WTC11 (cell line): Measurements from ENCODE around the gene GLT1D1. TPM values are rescaled to one million over a fixed set of nuclear protein-coding genes. Genes with fewer than 3 reads are reported as not detected.

Experiments used
- ATAC-seq: fragments of 200-7000 bp; cut with Tn5 transposase; 2 replicates; pipeline ENCODE4 v1.10.0; 2021; ENCODE audit warnings: mild to moderate bottlenecking, moderate library complexity
- CTCF ChIA-PET: fragments of 300-600 bp; sonication (Branson Sonifier 250); formaldehyde crosslinking; loops from one replicate; lab custom pipeline; 2021; ENCODE audit warnings: antibody characterized with exemption; lab: Charles Lee
- POLR2A ChIA-PET: fragments of 350-600 bp; sonication (Branson Sonifier 250); formaldehyde crosslinking; loops from one replicate; lab custom pipeline; 2021; ENCODE audit warnings: antibody characterized with exemption; lab: Charles Lee
- DNase-seq: peaks from one replicate; pipeline ENCODE4 v3.0.0; 2021; ENCODE audit warnings: low spot score
- H3K27ac Mint-ChIP-seq: 2 replicates; pipeline ENCODE4 v1.8.0; 2021; ENCODE audit warnings: mixed read lengths
- H3K27me3 Mint-ChIP-seq: 2 replicates; pipeline ENCODE4 v1.8.0; 2021; ENCODE audit warnings: low read depth, mild to moderate bottlenecking, moderate library complexity, mixed read lengths
- H3K36me3 Mint-ChIP-seq: 2 replicates; pipeline ENCODE4 v1.8.0; 2021; ENCODE audit warnings: mixed read lengths
- H3K4me1 Mint-ChIP-seq: 2 replicates; pipeline ENCODE4 v1.8.0; 2022; ENCODE audit warnings: mixed read lengths
- H3K4me3 Mint-ChIP-seq: 2 replicates; pipeline ENCODE4 v1.8.0; 2021; ENCODE audit warnings: mild to moderate bottlenecking, moderate library complexity, mixed read lengths
- H3K9me3 Mint-ChIP-seq: 2 replicates; pipeline ENCODE4 v1.8.0; 2021; ENCODE audit warnings: mixed read lengths
- ATF1 ChIP-seq: sonication (generic); formaldehyde crosslinking; IDR thresholded peaks from 2 replicates; pipeline ENCODE4 v1.8.1; 2023; ENCODE audit warnings: mild to moderate bottlenecking, moderate library complexity, missing genetic modification reagents
- CBFB ChIP-seq: sonication (generic); formaldehyde crosslinking; IDR thresholded peaks from 2 replicates; pipeline ENCODE4 v1.8.1; 2022; ENCODE audit warnings: mild to moderate bottlenecking, low read depth, missing genetic modification reagents
- CTCF ChIP-seq: fragments of 200-600 bp; IDR thresholded peaks from 2 replicates; pipeline ENCODE4 v1.8.0; 2022; ENCODE audit warnings: antibody characterized with exemption
- EMX1 ChIP-seq: fragments of 250-450 bp; sonication (Bioruptor Pico); IDR thresholded peaks from 2 replicates; pipeline ENCODE4 v1.8.0; 2021; ENCODE audit warnings: mild to moderate bottlenecking
- MXD4 ChIP-seq: fragments of 250-450 bp; sonication (Bioruptor Pico); IDR thresholded peaks from 2 replicates; pipeline ENCODE4 v1.8.0; 2021; ENCODE audit warnings: mild to moderate bottlenecking, moderate library complexity, borderline replicate concordance
- NFYB ChIP-seq: sonication (generic); formaldehyde crosslinking; conservative IDR thresholded peaks from 2 replicates; pipeline ENCODE4 v1.8.0; 2022; ENCODE audit warnings: low read depth, missing genetic modification reagents
- NR3C1 ChIP-seq: sonication (generic); formaldehyde crosslinking; conservative IDR thresholded peaks from 2 replicates; pipeline ENCODE4 v1.8.1; 2023; ENCODE audit warnings: low read depth, mild to moderate bottlenecking, missing genetic modification reagents
- PRRX2 ChIP-seq: fragments of 250-450 bp; sonication (Bioruptor Pico); IDR thresholded peaks from 2 replicates; pipeline ENCODE4 v1.8.0; 2021; ENCODE audit warnings: mild to moderate bottlenecking
- USF1 ChIP-seq: sonication (generic); formaldehyde crosslinking; IDR thresholded peaks from 2 replicates; pipeline ENCODE4 v1.8.0; 2022; ENCODE audit warnings: mild to moderate bottlenecking, missing genetic modification reagents
- ZNF121 ChIP-seq: sonication (generic); formaldehyde crosslinking; IDR thresholded peaks from 2 replicates; pipeline ENCODE4 v1.8.0; 2023; ENCODE audit warnings: missing genetic modification reagents
- ZNF219 ChIP-seq: sonication (generic); formaldehyde crosslinking; IDR thresholded peaks from 2 replicates; pipeline ENCODE4 v1.8.0; 2023; ENCODE audit warnings: missing genetic modification reagents, mild to moderate bottlenecking, borderline replicate concordance
- ZNF396 ChIP-seq: fragments of 250-450 bp; sonication (Bioruptor Pico); IDR thresholded peaks from 2 replicates; pipeline ENCODE4 v1.8.0; 2021; ENCODE audit warnings: mild to moderate bottlenecking, moderate library complexity, borderline replicate concordance
- ZNF671 ChIP-seq: fragments of 250-450 bp; sonication (Bioruptor Pico); IDR thresholded peaks from 2 replicates; pipeline ENCODE4 v1.8.0; 2021; ENCODE audit warnings: mild to moderate bottlenecking
- total RNA-seq: library from RNA; stranded (reverse); gene quantifications from 3 replicates; pipeline ENCODE4 v1.2.3, GENCODE V29; 2021
- TF ChIP-seq, protein P1 (sequence below): sonication (generic); formaldehyde crosslinking; conservative IDR thresholded peaks from 2 replicates; pipeline ENCODE4 v1.8.1; 2023; ENCODE audit warnings: mild to moderate bottlenecking, low read depth, missing genetic modification reagents, moderate library complexity
- TF ChIP-seq, protein P2 (sequence below): fragments of 250-450 bp; sonication (Bioruptor Pico); IDR thresholded peaks from 2 replicates; pipeline ENCODE4 v1.9.0; 2021; ENCODE audit warnings: moderate library complexity, mild to moderate bottlenecking, inconsistent platforms, borderline replicate concordance
- TF ChIP-seq, protein P3 (sequence below): fragments of 250-450 bp; sonication (Bioruptor Pico); IDR thresholded peaks from 2 replicates; pipeline ENCODE4 v1.9.0; 2021; ENCODE audit warnings: mild to moderate bottlenecking

Gene GLT1D1
- total RNA-seq, 1 experiment from 2014 or later: 1.5 TPM

GRCh38 chr12:129025055-129025454 is 171.8 kb downstream of the GLT1D1 start:
- ChIA-PET CTCF (no interaction called here), POLR2A (no interaction called here)
- H3K4me3 Mint-ChIP-seq: no peak overlapping the region
- no peak overlapping the region for H3K27ac Mint-ChIP-seq
- TF ChIP-seq, protein P1, sequence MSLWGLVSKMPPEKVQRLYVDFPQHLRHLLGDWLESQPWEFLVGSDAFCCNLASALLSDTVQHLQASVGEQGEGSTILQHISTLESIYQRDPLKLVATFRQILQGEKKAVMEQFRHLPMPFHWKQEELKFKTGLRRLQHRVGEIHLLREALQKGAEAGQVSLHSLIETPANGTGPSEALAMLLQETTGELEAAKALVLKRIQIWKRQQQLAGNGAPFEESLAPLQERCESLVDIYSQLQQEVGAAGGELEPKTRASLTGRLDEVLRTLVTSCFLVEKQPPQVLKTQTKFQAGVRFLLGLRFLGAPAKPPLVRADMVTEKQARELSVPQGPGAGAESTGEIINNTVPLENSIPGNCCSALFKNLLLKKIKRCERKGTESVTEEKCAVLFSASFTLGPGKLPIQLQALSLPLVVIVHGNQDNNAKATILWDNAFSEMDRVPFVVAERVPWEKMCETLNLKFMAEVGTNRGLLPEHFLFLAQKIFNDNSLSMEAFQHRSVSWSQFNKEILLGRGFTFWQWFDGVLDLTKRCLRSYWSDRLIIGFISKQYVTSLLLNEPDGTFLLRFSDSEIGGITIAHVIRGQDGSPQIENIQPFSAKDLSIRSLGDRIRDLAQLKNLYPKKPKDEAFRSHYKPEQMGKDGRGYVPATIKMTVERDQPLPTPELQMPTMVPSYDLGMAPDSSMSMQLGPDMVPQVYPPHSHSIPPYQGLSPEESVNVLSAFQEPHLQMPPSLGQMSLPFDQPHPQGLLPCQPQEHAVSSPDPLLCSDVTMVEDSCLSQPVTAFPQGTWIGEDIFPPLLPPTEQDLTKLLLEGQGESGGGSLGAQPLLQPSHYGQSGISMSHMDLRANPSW: no peak
- no peak for TF ChIP-seq ZNF396 (CRISPR knock-in tag)
- TF ChIP-seq ZNF219 (CRISPR knock-in tag): no peak
- TF ChIP-seq CBFB (CRISPR knock-in tag): no peak
- TF ChIP-seq PRRX2: no peak
- no peak for TF ChIP-seq ATF1 (CRISPR knock-in tag)
- TF ChIP-seq, protein P2, sequence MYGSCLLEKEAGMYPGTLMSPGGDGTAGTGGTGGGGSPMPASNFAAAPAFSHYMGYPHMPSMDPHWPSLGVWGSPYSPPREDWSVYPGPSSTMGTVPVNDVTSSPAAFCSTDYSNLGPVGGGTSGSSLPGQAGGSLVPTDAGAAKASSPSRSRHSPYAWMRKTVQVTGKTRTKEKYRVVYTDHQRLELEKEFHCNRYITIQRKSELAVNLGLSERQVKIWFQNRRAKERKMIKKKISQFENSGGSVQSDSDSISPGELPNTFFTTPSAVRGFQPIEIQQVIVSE (CRISPR knock-in tag): no peak
- TF ChIP-seq EMX1 (CRISPR knock-in tag): no peak
- no peak for TF ChIP-seq NR3C1
- TF ChIP-seq, protein P3, sequence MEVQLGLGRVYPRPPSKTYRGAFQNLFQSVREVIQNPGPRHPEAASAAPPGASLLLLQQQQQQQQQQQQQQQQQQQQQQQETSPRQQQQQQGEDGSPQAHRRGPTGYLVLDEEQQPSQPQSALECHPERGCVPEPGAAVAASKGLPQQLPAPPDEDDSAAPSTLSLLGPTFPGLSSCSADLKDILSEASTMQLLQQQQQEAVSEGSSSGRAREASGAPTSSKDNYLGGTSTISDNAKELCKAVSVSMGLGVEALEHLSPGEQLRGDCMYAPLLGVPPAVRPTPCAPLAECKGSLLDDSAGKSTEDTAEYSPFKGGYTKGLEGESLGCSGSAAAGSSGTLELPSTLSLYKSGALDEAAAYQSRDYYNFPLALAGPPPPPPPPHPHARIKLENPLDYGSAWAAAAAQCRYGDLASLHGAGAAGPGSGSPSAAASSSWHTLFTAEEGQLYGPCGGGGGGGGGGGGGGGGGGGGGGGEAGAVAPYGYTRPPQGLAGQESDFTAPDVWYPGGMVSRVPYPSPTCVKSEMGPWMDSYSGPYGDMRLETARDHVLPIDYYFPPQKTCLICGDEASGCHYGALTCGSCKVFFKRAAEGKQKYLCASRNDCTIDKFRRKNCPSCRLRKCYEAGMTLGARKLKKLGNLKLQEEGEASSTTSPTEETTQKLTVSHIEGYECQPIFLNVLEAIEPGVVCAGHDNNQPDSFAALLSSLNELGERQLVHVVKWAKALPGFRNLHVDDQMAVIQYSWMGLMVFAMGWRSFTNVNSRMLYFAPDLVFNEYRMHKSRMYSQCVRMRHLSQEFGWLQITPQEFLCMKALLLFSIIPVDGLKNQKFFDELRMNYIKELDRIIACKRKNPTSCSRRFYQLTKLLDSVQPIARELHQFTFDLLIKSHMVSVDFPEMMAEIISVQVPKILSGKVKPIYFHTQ: no peak
- no peak for TF ChIP-seq ZNF121 (CRISPR knock-in tag)
- no peak for TF ChIP-seq CTCF
- TF ChIP-seq ZNF671 (CRISPR knock-in tag): no peak
- no peak for TF ChIP-seq USF1 (CRISPR knock-in tag)
- TF ChIP-seq MXD4 (CRISPR knock-in tag): no peak
- TF ChIP-seq, all 79 proteins: peak for 0
- Mint-ChIP-seq H3K27me3 (peaks cover 10% of the 10 kb centered on the region), H3K36me3 (peaks cover 37% of the 10 kb centered on the region), H3K9me3 (peaks cover 56% of the 10 kb centered on the region), H3K4me1 (no peaks in the 10 kb centered on the region)
- ATAC-seq (no peak), DNase-seq (no peak)

DNA sequence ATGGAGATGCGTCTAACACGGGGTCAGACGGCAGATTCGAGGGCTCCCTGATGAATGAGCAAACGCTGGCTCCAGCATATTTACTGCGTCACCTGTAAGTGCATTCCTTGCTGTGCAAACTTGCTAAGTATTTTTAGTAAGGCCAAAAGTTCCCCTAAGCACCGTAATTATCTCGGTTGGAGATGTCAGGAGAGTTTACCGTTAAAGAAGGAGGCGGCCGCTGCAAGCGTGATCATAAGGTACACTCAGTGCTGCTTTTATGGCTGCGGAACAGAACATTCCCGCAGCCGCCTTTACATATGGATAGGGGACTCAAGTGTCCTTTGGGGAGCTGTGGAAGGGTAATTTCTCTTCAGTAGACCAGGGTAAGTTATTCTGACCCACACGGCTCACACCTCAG is 175.6 kb downstream of the GLT1D1 start:
- ATAC-seq: no peak

More for the DNA sequence above, 175.6 kb downstream of the GLT1D1 start:
- Mint-ChIP-seq H3K27ac (no peak overlapping the region), H3K4me1 (no peaks in the 10 kb centered on the region), H3K27me3 (peaks cover 10% of the 10 kb centered on the region; the same call in 1 of the 2 replicates), H3K36me3 (peaks cover 52% of the 10 kb centered on the region), H3K4me3 (no peak overlapping the region), H3K9me3 (peaks cover 62% of the 10 kb centered on the region)
- ChIA-PET POLR2A (interaction anchor here (0.5 kb wide), 1 partner anchor 271 kb away, joined by 3 read pairs; no protein-coding TSS in a partner anchor), CTCF (no interaction called here)
- no peak for TF ChIP-seq NFYB
- no peak for DNase-seq

Other genes with a start within 250 kb of the GLT1D1 start
- 5.6 to 6.4 TPM (median 5.8 TPM) in 3 replicates for gene SLC15A4, start 29.5 kb upstream of the GLT1D1 start, total RNA-seq